NCI-H2171 treated with DMSO at 0.1 percent for 48 hours (cell line): ENCODE data around the gene PIP4P1.
"Not testable (repeated sequence)": the region's sequence is repeated elsewhere in the genome, so short reads cannot be mapped to it uniquely, and the experiment has no call there.

ENCODE experiments used
- DNase-seq: peaks from one replicate; lab custom pipeline; 2025; lab: John Stamatoyannopoulos, UW

PIP4P1 gene

GRCh38 chr14:20476776-20477175 lies 15.5 kb upstream of the PIP4P1 start:
- DNase-seq = no peak

GRCh38 chr14:20472536-20473169 lies 11.4 kb upstream of the PIP4P1 start:
- no peak for DNase-seq

GRCh38 chr14:20470603-20470901 lies 9.3 kb upstream of the PIP4P1 start:
- no peak for DNase-seq

- DNase-seq = peak; percentile 77
Measured at GRCh38 chr14:20469890-20470602, 8.8 kb upstream of the PIP4P1 start.

- DNase-seq = peak; percentile 98
Measured at GRCh38 chr14:20469242-20469889, 8.1 kb upstream of the PIP4P1 start, which contains the start of gene PNP. Gene PNP, plus strand, starts transcription at chr14:20469406. Its CDS starts 119 bp downstream, at chr14:20469525.

GRCh38 chr14:20468764-20469241 lies 7.6 kb upstream of the PIP4P1 start:
- no peak for DNase-seq

GRCh38 chr14:20460458-20461224 lies 593 bp downstream of the PIP4P1 start:
- DNase-seq = peak; percentile 70

GRCh38 chr14:20458031-20458789 lies 3.0 kb downstream of the PIP4P1 start:
- DNase-seq = no peak

GRCh38 chr14:20456971-20457370 lies 4.3 kb downstream of the PIP4P1 start:
- no peak for DNase-seq

- no peak for DNase-seq
Measured at GRCh38 chr14:20455355-20456300, 5.6 kb downstream of the PIP4P1 start.

- DNase-seq = peak; percentile 100
Measured at GRCh38 chr14:20454516-20455354, 6.5 kb downstream of the PIP4P1 start, which contains the start of the genes APEX1 and OSGEP. Gene APEX1, plus strand, starts transcription at chr14:20455226. Its CDS starts 420 bp downstream, at chr14:20455646. Gene OSGEP, minus strand, starts transcription at chr14:20454812. Its CDS starts 129 bp downstream, at chr14:20454683.

GRCh38 chr14:20452831-20453230 lies 8.4 kb downstream of the PIP4P1 start:
- not testable (repeated sequence) for DNase-seq

- DNase-seq = no peak
Measured at GRCh38 chr14:20446889-20447288, 14.3 kb downstream of the PIP4P1 start.

- not testable (repeated sequence) for DNase-seq
Measured at GRCh38 chr14:20443650-20444049, 17.6 kb downstream of the PIP4P1 start.

GRCh38 chr14:20441461-20441860 lies 19.8 kb downstream of the PIP4P1 start:
- no peak for DNase-seq

GRCh38 chr14:20440882-20441281 lies 20.4 kb downstream of the PIP4P1 start:
- DNase-seq = no peak

GRCh38 chr14:20440465-20440864 lies 20.8 kb downstream of the PIP4P1 start:
- DNase-seq = no peak

- DNase-seq = no peak
Measured at GRCh38 chr14:20438664-20439063, 22.6 kb downstream of the PIP4P1 start.

GRCh38 chr14:20436363-20436755 lies 24.9 kb downstream of the PIP4P1 start:
- DNase-seq = no peak
